HEK293 (cell line): ENCODE data around the gene HEXIM1.

Source experiments
- CTCF ChIA-PET: fragments of 350-600 bp; formaldehyde crosslinking; extraction: SDS; loops from one replicate; lab custom pipeline; 2021; ENCODE audit warnings: antibody characterized with exemption; lab: Yijun Ruan, JAX
- POLR2A ChIA-PET: fragments of 300-600 bp; formaldehyde crosslinking; extraction: SDS; loops from one replicate; lab custom pipeline; 2020; ENCODE audit warnings: antibody characterized with exemption, inconsistent platforms; lab: Yijun Ruan, JAX
- H3K27ac ChIP-seq: fragments of 200-500 bp; sonication (Bioruptor generic); 2 replicates; pipeline ENCODE4 v1.5.1; 2014; ENCODE audit warnings: low read depth, low read length, control low read depth, inconsistent platforms; ENCODE audit errors: extremely low read depth
- H3K36me3 ChIP-seq, 2 experiments: fragments of 200-500 bp in 1 of 2; sonication (Bioruptor generic) in 1 of 2; 1 replicate in 1 of 2; 2 replicates in 1 of 2; pipeline ENCODE4 v1.5.1; 2014 to 2017; ENCODE audit warnings: inconsistent platforms in 2 of 2, low read length in 2 of 2; ENCODE audit not compliant: control insufficient read depth in 2 of 2, insufficient read depth in 1 of 2
- H3K4me1 ChIP-seq: fragments of 200-500 bp; sonication (Bioruptor generic); 2 replicates; pipeline ENCODE4 v1.5.1; 2014; ENCODE audit warnings: mild to moderate bottlenecking, low read length, inconsistent platforms; ENCODE audit not compliant: control insufficient read depth, insufficient read depth
- H3K4me3 ChIP-seq: 2 replicates; pipeline ENCODE4 v1.5.1; 2011; ENCODE audit warnings: low read depth, mild to moderate bottlenecking, control low read depth, low read length, moderate library complexity
- H3K9me3 ChIP-seq: fragments of 200-500 bp; sonication (Bioruptor generic); 2 replicates; pipeline ENCODE4 v1.5.1; 2014; ENCODE audit warnings: low read depth, low read length, inconsistent platforms; ENCODE audit not compliant: control insufficient read depth, insufficient read depth
- ATF2 ChIP-seq: fragments of 450-650 bp; formaldehyde crosslinking; IDR thresholded peaks from 2 replicates; pipeline ENCODE4 v1.5.1; 2016; ENCODE audit warnings: missing biosample characterization, missing genetic modification characterization, low read depth
- BCL11B ChIP-seq: fragments of 450-650 bp; formaldehyde crosslinking; IDR thresholded peaks from 2 replicates; pipeline ENCODE4 v1.5.1; 2016; ENCODE audit warnings: low read depth, missing biosample characterization, missing genetic modification characterization
- GLI2 ChIP-seq: fragments of 450-650 bp; formaldehyde crosslinking; IDR thresholded peaks from 2 replicates; pipeline ENCODE4; 2017; ENCODE audit warnings: missing biosample characterization, missing genetic modification characterization, low read depth, borderline replicate concordance
- GLIS1 ChIP-seq: fragments of 450-650 bp; formaldehyde crosslinking; IDR thresholded peaks from 2 replicates; pipeline ENCODE4 v1.5.1; 2016; ENCODE audit warnings: missing biosample characterization, missing genetic modification characterization
- IKZF3 ChIP-seq: fragments of 450-650 bp; IDR thresholded peaks from 2 replicates; pipeline ENCODE4 v1.5.0; 2018; ENCODE audit warnings: missing biosample characterization, mild to moderate bottlenecking, missing genetic modification characterization, moderate library complexity
- KLF1 ChIP-seq: fragments of 450-650 bp; formaldehyde crosslinking; IDR thresholded peaks from 2 replicates; pipeline ENCODE4 v1.5.1; 2016; ENCODE audit warnings: missing biosample characterization, missing genetic modification characterization
- KLF9 ChIP-seq: fragments of 450-650 bp; formaldehyde crosslinking; IDR thresholded peaks from 2 replicates; pipeline ENCODE4 v1.5.1; 2016; ENCODE audit warnings: missing biosample characterization, missing genetic modification characterization, low read depth
- TCF7L2 ChIP-seq: IDR thresholded peaks from 2 replicates; pipeline ENCODE4 v1.6.1; 2011; ENCODE audit warnings: low read depth, mild to moderate bottlenecking, inconsistent platforms, low read length, moderate library complexity, borderline replicate concordance
- ZEB2 ChIP-seq: fragments of 450-650 bp; formaldehyde crosslinking; IDR thresholded peaks from 2 replicates; pipeline ENCODE4 v1.5.1; 2016; ENCODE audit warnings: missing biosample characterization, missing genetic modification characterization
- ZFP69B ChIP-seq: fragments of 450-650 bp; formaldehyde crosslinking; IDR thresholded peaks from 2 replicates; pipeline ENCODE4 v1.5.1; 2016; ENCODE audit warnings: missing biosample characterization, missing genetic modification characterization
- ZNF121 ChIP-seq: fragments of 450-650 bp; formaldehyde crosslinking; IDR thresholded peaks from 2 replicates; pipeline ENCODE4 v1.5.1; 2016; ENCODE audit warnings: missing biosample characterization, missing genetic modification characterization
- ZNF16 ChIP-seq: fragments of 450-650 bp; formaldehyde crosslinking; IDR thresholded peaks from 2 replicates; pipeline ENCODE4 v1.5.1; 2016; ENCODE audit warnings: low read depth, missing biosample characterization, missing genetic modification characterization
- ZNF169 ChIP-seq: fragments of 450-650 bp; formaldehyde crosslinking; IDR thresholded peaks from 2 replicates; pipeline ENCODE4 v1.5.1; 2016; ENCODE audit warnings: missing biosample characterization, missing genetic modification characterization
- ZNF174 ChIP-seq: fragments of 450-650 bp; formaldehyde crosslinking; IDR thresholded peaks from 2 replicates; pipeline ENCODE4 v1.5.0; 2017; ENCODE audit warnings: missing biosample characterization, mild to moderate bottlenecking, missing genetic modification characterization
- ZNF175 ChIP-seq: fragments of 450-650 bp; formaldehyde crosslinking; IDR thresholded peaks from 2 replicates; pipeline ENCODE4 v1.5.1; 2016; ENCODE audit warnings: missing biosample characterization, missing genetic modification characterization
- ZNF19 ChIP-seq: fragments of 450-650 bp; formaldehyde crosslinking; IDR thresholded peaks from 2 replicates; pipeline ENCODE4; 2016; ENCODE audit warnings: missing biosample characterization, missing genetic modification characterization, low read depth
- ZNF2 ChIP-seq: fragments of 450-650 bp; formaldehyde crosslinking; IDR thresholded peaks from 2 replicates; pipeline ENCODE4 v1.5.1; 2016; ENCODE audit warnings: missing biosample characterization, missing genetic modification characterization
- ZNF248 ChIP-seq: fragments of 450-650 bp; formaldehyde crosslinking; IDR thresholded peaks from 2 replicates; pipeline ENCODE4 v1.5.1; 2017; ENCODE audit warnings: missing biosample characterization, missing genetic modification characterization
- ZNF311 ChIP-seq: fragments of 450-650 bp; formaldehyde crosslinking; IDR thresholded peaks from 2 replicates; pipeline ENCODE4 v1.5.1; 2017; ENCODE audit warnings: missing biosample characterization, missing genetic modification characterization, borderline replicate concordance
- ZNF324 ChIP-seq: fragments of 450-650 bp; formaldehyde crosslinking; IDR thresholded peaks from 2 replicates; pipeline ENCODE4 v1.5.1; 2016; ENCODE audit warnings: missing biosample characterization, missing genetic modification characterization
- ZNF394 ChIP-seq: fragments of 450-650 bp; formaldehyde crosslinking; IDR thresholded peaks from 2 replicates; pipeline ENCODE4 v1.5.1; 2016; ENCODE audit warnings: missing biosample characterization, missing genetic modification characterization, mild to moderate bottlenecking, moderate library complexity, borderline replicate concordance
- ZNF501 ChIP-seq: fragments of 450-650 bp; formaldehyde crosslinking; IDR thresholded peaks from 2 replicates; pipeline ENCODE4 v1.5.1; 2016; ENCODE audit warnings: missing biosample characterization, missing genetic modification characterization
- ZNF600 ChIP-seq: fragments of 450-650 bp; formaldehyde crosslinking; IDR thresholded peaks from 2 replicates; pipeline ENCODE4 v1.5.1; 2016; ENCODE audit warnings: missing biosample characterization, missing genetic modification characterization
- ZNF623 ChIP-seq: fragments of 450-650 bp; formaldehyde crosslinking; IDR thresholded peaks from 2 replicates; pipeline ENCODE4 v1.5.1; 2016; ENCODE audit warnings: missing biosample characterization, missing genetic modification characterization
- ZNF785 ChIP-seq: fragments of 450-650 bp; formaldehyde crosslinking; IDR thresholded peaks from 2 replicates; pipeline ENCODE4 v1.5.1; 2016; ENCODE audit warnings: missing biosample characterization, missing genetic modification characterization
- TF ChIP-seq, protein P1 (sequence below): fragments of 450-650 bp; formaldehyde crosslinking; IDR thresholded peaks from 2 replicates; pipeline ENCODE4 v1.5.1; 2016; ENCODE audit warnings: missing biosample characterization, missing genetic modification characterization

Gene HEXIM1

DNA sequence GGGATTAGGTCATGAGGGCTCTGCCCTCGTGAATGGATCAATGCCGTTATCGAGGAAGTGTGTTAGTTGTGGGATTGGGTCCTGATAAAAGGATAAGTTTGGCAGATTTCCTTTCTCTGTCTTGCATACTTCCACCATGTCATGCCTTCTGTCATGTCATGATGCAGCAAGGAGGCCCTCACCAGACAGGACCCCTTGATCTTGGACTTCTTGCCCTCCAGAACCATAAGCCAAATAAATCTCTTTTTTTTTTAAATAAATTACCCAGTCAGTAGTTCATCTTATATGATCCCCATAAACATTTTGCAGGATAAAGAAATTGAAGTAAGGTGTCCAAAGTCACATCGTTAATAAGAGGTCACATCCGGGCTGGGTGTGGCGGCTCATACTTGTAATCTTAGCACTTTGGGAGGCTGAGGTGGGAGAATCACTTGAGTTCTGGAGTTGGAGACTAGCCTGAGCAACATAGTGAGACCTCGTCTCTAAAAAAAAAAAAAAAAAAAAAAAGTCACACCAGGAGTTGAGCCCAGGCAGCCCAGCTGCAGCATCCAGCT, 38.6 kb downstream of the HEXIM1 start:
- ChIA-PET CTCF (interaction anchor here (2.7 to 3.3 kb wide), 2 partner anchors 11 to 52 kb away, joined by 18 to 27 read pairs; partner anchors contain the start of gene ACBD4), POLR2A (interaction anchor here (0.6 kb wide), 1 partner anchor 38 kb away, joined by 3 read pairs; the partner anchor contains the start of gene HEXIM1)
- TF ChIP-seq ZNF785 (tag by site-specific recombination) (no peak), ZNF394 (tag by site-specific recombination) (no peak), ZNF501 (tag by site-specific recombination) (no peak), ZNF174 (tag by site-specific recombination) (no peak), TCF7L2 (no peak), BCL11B (tag by site-specific recombination) (no peak), IKZF3 (tag by site-specific recombination) (no peak)
- TF ChIP-seq, protein P1, sequence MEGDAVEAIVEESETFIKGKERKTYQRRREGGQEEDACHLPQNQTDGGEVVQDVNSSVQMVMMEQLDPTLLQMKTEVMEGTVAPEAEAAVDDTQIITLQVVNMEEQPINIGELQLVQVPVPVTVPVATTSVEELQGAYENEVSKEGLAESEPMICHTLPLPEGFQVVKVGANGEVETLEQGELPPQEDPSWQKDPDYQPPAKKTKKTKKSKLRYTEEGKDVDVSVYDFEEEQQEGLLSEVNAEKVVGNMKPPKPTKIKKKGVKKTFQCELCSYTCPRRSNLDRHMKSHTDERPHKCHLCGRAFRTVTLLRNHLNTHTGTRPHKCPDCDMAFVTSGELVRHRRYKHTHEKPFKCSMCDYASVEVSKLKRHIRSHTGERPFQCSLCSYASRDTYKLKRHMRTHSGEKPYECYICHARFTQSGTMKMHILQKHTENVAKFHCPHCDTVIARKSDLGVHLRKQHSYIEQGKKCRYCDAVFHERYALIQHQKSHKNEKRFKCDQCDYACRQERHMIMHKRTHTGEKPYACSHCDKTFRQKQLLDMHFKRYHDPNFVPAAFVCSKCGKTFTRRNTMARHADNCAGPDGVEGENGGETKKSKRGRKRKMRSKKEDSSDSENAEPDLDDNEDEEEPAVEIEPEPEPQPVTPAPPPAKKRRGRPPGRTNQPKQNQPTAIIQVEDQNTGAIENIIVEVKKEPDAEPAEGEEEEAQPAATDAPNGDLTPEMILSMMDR (tag by site-specific recombination) = no peak
- Histone ChIP-seq H3K4me1 (no peaks in the 10 kb centered on the region), H3K36me3 (no peaks in the 10 kb centered on the region), H3K9me3 (no peaks in the 10 kb centered on the region), H3K27ac (no peak overlapping the region), H3K4me3 (no peak overlapping the region)

GRCh38 chr17:45189009-45189408, 40.7 kb downstream of the HEXIM1 start:
- no peaks in the 10 kb centered on the region for H3K4me1 ChIP-seq
- ChIA-PET CTCF (interaction anchor here (0.5 to 2.7 kb wide), 5 partner anchors 9 to 54 kb away, joined by 3 to 18 read pairs (median 3); partner anchors contain the start of gene ACBD4), POLR2A (interaction anchor here (0.6 to 2.0 kb wide), 3 partner anchors 18 to 40 kb away, joined by 3 to 5 read pairs (median 3); partner anchors contain the start of gene HEXIM1)
- no peaks in the 10 kb centered on the region for H3K36me3 ChIP-seq
- H3K9me3 ChIP-seq = no peaks in the 10 kb centered on the region
- H3K27ac ChIP-seq = no peak overlapping the region
- TF ChIP-seq KLF1 = no peak
- no peak for TF ChIP-seq ZNF16 (tag by site-specific recombination)
- TF ChIP-seq ZNF2 (tag by site-specific recombination) = no peak
- TF ChIP-seq ZNF19 (tag by site-specific recombination) = no peak
- TF ChIP-seq ZNF248 (tag by site-specific recombination) = no peak
- TF ChIP-seq ZNF174 (tag by site-specific recombination) = no peak
- TF ChIP-seq ZNF311 (tag by site-specific recombination) = no peak
- H3K4me3 ChIP-seq = no peak overlapping the region

GRCh38 chr17:45190503-45191255, 42.4 kb downstream of the HEXIM1 start:
- CTCF ChIA-PET = interaction anchor here (1.1 to 1.8 kb wide), 4 partner anchors 28 to 56 kb away, joined by 3 to 20 read pairs (median 6); partner anchors contain the start of genes ACBD4, HEXIM1 and HEXIM2
- H3K9me3 ChIP-seq = no peaks in the 10 kb centered on the region
- no peaks in the 10 kb centered on the region for H3K4me1 ChIP-seq
- POLR2A ChIA-PET = interaction anchor here (1.5 to 10.4 kb wide), 2 partner anchors 15 to 40 kb away, joined by 5 to 213 read pairs; partner anchors contain the start of gene HEXIM1
- no peaks in the 10 kb centered on the region for H3K36me3 ChIP-seq
- H3K4me3 ChIP-seq = no peak overlapping the region
- H3K27ac ChIP-seq = no peak overlapping the region
- no peak for TF ChIP-seq KLF1
- no peak for TF ChIP-seq ZNF600
- no peak for TF ChIP-seq ZFP69B (tag by site-specific recombination)
- no peak for TF ChIP-seq GLIS1 (tag by site-specific recombination)
- TF ChIP-seq GLI2 = no peak
- no peak for TF ChIP-seq ZEB2 (tag by site-specific recombination)
- TF ChIP-seq ZNF121 (tag by site-specific recombination) = no peak
- TF ChIP-seq KLF9 (tag by site-specific recombination) = no peak
- TF ChIP-seq ZNF324 = no peak
- no peak for TF ChIP-seq ZNF175 (tag by site-specific recombination)
- no peak for TF ChIP-seq ZNF623 (tag by site-specific recombination)
- TF ChIP-seq, protein P1 (tag by site-specific recombination) = no peak
- no peak for TF ChIP-seq ATF2 (tag by site-specific recombination)
- TF ChIP-seq ZNF169 = no peak
